ENCODE results near the gene SYTL3.
A peak's percentile ranks its signal among the peaks of the same experiment; 100 is the strongest.

Gene SYTL3

DNA sequence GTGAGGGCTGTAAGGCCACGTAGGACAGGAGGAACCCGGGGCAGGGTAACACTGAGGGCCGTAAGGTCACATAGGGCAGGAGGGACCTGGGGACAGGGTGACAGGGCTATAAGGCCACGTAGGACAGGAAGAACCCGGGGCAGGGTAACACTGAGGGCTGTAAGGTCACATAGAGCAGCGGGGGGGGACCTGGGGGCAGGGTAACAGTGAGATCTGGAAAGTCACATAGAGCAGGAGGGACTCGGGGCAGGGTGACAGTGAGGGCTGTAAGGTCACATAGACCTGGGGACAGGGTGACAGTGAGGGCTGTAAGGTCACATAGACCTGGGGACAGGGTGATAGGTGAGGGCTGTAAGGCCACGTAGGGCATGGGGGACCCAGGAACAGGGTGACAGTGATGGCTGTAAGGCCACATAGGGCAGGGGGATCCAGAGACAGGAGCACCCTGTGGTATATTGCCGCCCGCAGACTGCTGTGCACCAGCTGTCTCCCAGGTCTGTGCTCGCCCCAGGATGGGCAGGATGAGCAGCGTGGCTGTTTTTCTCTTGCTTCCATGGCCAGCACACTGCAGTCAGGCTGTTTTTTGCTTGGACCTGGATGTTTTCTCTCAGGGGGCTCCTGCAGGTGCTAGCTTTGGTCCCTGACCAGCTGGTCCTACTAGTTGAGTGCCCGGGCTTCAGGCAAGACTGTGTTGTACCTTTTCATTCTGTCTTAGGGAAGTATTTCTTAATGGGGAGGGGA, 55.7 kb downstream of the SYTL3 start:
- no peak for DNase-seq (ENCODE audit: low read depth)
- H3K4me3 ChIP-seq (ENCODE audit: low read length), result no peak overlapping the region
- TF ChIP-seq, protein P1, sequence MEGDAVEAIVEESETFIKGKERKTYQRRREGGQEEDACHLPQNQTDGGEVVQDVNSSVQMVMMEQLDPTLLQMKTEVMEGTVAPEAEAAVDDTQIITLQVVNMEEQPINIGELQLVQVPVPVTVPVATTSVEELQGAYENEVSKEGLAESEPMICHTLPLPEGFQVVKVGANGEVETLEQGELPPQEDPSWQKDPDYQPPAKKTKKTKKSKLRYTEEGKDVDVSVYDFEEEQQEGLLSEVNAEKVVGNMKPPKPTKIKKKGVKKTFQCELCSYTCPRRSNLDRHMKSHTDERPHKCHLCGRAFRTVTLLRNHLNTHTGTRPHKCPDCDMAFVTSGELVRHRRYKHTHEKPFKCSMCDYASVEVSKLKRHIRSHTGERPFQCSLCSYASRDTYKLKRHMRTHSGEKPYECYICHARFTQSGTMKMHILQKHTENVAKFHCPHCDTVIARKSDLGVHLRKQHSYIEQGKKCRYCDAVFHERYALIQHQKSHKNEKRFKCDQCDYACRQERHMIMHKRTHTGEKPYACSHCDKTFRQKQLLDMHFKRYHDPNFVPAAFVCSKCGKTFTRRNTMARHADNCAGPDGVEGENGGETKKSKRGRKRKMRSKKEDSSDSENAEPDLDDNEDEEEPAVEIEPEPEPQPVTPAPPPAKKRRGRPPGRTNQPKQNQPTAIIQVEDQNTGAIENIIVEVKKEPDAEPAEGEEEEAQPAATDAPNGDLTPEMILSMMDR (conservative IDR thresholded peaks at IDR 0.05; ENCODE audit: low read depth, low read length), result no peak

DNA sequence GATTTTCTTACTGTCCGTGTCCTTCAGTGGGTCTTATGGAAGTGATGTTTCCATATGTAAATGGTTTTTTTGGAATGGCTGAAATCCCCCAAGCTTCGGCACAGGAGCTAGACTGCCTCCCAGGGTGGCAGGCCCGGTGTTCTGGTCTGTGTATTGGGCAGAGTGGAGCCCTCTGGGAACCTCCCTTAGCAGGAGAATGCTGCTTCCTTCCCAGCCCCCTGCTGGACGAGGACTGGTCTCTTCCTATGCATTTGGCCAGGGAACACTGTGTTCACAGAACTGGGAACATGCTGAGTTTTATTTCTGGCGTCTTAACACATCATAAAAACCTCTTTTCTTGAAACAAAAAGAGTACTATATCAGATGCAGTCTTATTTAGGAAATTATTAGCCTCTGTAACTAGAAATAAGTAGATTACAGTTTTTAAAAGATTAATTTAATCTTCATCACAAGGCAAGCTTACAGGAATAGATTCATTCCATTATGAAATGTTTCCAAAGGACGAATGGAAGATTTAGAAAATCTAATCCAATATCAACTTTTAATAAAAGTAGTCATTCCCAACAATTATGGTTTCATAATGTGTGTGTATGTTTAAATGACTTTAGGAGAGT, 56.6 kb downstream of the SYTL3 start:
- no peak overlapping the region for H3K4me3 ChIP-seq (ENCODE audit: low read length)
- TF ChIP-seq, protein P1 (conservative IDR thresholded peaks at IDR 0.05; ENCODE audit: low read depth, low read length), result peak; percentile 77
- DNase-seq (ENCODE audit: low read depth), result peak; percentile 83

DNA sequence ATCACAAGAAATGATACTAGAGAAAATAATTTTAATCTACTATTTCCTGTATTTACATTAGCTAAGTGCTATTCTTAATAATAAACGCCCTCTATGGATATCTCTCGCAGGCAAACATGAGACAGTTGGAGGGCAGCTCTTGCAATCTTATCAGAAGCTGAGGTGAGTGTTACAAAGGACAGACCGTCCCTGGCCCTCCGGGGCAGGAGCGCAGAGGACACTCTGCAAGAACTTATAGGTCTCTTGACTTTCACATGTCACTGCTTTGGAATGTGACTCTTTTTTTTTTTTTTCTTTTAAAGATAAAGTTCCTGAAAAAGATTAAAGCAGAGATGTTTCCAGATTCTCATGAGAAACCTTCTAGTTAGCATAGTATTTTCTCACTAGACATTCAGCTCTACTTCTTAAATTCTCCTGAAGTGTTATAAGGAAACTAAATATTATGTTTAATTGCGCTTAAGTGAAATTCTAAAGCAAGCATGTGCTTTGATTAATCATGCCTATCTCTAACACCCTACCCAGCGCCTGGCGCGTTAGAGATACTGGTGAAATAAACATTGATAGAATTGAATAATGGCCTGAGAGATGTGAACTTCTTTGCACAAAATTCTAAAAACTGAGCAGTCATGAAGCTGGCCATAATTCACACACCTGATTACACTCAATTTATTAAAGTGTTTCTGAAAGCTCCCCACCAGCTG, 57.4 kb downstream of the SYTL3 start:
- no peak overlapping the region for H3K4me3 ChIP-seq (ENCODE audit: low read length)
- DNase-seq (ENCODE audit: low read depth), result no peak
- TF ChIP-seq, protein P1 (conservative IDR thresholded peaks at IDR 0.05; ENCODE audit: low read depth, low read length), result no peak

DNA sequence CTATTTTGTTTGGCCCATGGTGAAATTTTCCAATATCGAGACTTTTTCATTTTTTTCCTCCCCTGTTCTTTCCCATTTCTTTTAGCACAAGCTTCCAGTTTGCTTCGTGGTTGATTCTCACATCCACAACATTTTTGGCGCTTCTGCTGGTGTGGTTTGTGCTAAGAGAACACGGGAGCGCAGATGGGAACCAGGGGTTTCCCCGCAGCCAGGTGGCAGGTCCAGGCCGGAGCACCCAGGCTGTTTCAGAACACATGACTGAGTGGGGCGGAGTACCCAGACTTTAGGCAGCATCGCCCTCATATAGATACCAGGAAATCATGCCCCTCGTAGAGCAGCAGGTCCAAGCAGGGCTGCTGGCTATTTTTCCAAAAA, 58.0 kb downstream of the SYTL3 start:
- no peak for DNase-seq (ENCODE audit: low read depth)
- TF ChIP-seq, protein P1 (conservative IDR thresholded peaks at IDR 0.05; ENCODE audit: low read depth, low read length), result no peak
- H3K4me3 ChIP-seq (ENCODE audit: low read length), result no peak overlapping the region

DNA sequence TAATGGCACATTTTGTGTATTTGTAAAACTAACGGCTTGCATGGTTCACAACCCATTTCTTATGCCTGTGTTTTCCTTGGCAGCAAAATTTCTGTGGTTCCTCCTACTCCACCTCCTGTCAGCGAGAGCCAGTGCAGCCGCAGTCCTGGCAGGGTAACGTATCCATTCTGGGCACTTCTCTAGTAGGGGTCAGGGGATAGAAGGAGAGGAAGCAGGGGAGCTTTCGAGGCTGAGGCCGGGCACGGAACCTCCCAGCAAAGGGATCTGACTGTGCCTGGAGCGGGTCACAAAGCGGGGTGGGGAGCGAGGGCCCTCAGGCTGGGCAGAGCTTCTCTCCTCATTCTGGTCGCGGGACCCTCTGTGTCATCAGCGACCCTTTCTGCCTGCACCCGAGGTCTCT, 58.4 kb downstream of the SYTL3 start:
- DNase-seq (ENCODE audit: low read depth), result no peak
- TF ChIP-seq, protein P1 (conservative IDR thresholded peaks at IDR 0.05; ENCODE audit: low read depth, low read length), result peak; percentile 24
- no peak overlapping the region for H3K4me3 ChIP-seq (ENCODE audit: low read length)

DNA sequence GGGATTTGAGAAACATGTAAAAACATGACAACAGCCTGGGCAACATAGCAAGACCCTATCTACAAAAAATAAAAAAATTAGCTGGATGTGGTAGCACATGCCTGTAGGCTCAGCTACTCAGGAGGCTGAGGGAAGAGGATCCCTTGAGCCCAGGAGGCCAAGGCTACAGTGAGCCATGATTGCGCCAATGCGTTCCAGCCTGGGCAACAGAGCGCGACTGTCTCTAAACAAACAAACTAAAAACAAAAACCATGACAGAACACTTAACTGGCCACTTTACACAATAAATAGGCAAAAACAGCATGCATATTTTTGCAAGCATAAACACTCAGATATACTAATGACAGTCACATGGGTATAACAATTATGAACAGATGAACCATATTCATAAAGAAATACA, 60.0 kb downstream of the SYTL3 start:
- no peak for DNase-seq (ENCODE audit: low read depth)
- no peak overlapping the region for H3K4me3 ChIP-seq (ENCODE audit: low read length)
- TF ChIP-seq, protein P1 (conservative IDR thresholded peaks at IDR 0.05; ENCODE audit: low read depth, low read length), result no peak
